Measurements from ENCODE around the gene MAP2K1. TPM values are rescaled to one million over a fixed set of nuclear protein-coding genes. Genes with fewer than 3 reads are reported as not detected.
A peak's percentile ranks its signal among the peaks of the same experiment; 100 is the strongest.
"Not testable (repeated sequence)": the region's sequence is repeated elsewhere in the genome, so short reads cannot be mapped to it uniquely, and the experiment has no call there.

MAP2K1 gene
- total RNA-seq, 1 donor from 2014 or later, result 66.5 TPM

DNA sequence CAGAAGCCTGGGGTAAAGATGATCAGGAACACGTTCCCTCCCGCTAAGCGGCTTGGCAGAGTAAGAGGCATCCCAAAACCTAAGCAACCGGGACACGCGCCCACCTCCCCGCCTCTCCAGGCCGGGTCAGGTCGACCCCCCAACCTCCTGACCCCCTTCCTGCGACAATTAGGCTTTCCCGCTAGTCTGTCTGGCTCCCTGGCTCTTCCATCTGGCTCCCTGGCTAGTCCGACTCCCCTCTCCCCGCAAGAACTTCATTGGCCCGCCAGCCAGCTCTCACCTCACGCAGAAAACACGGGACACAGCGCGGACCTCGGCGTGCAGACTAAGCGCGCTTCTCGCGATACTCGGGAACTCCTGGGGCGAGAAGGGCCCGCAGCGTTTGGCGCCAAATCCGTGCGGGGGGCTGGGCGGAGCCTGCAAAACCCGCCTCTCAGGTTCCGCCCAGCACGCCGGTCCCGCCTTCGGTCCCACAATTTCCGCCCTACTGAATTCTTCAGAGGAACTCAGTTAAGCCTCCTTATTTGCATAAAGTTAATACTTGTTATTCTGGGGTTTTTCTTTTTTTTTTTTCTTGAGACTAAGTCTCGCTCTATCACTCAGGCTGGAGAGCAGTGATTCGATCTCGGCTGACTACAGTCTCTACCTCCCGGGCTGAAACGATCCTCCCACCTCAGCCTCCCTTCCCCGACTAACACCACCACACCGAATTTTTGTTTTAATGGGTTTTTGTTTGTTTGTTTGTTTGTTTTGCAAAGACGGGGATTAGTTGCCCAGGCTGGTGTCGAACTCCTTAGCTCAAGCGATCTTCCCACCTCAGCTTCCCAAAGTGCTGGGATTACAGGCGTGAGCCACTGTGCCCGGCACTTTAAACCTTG, 30.1 kb upstream of the MAP2K1 start, which contains the start of gene TIPIN:
Gene TIPIN (minus strand): TSS at position 327 of the 878 bp plus-strand sequence. CDS start 3,738 bp downstream, outside the sequence.
- peak within 1 kb of the TSS; percentile 97 for H2AFZ ChIP-seq (ENCODE audit: low read depth, low read length)
- no peaks in the 10 kb centered on the region for H3K9me3 Mint-ChIP-seq (ENCODE audit: unreplicated experiment)
- H3K4me3 Mint-ChIP-seq (ENCODE audit: unreplicated experiment), result peak within 1 kb of the TSS; percentile 90
- H3K27ac Mint-ChIP-seq (ENCODE audit: unreplicated experiment), result no peak within 1 kb of the TSS
- H3K9ac ChIP-seq (ENCODE audit: low read length), result peak within 1 kb of the TSS; percentile 95
- peaks cover 9% of the 10 kb centered on the region for H3K79me2 ChIP-seq (ENCODE audit: insufficient read depth, low read length)
- H4K20me1 ChIP-seq (ENCODE audit: insufficient read depth, low read length), result no peaks in the 10 kb centered on the region
- H3K27me3 ChIP-seq (ENCODE audit: insufficient read depth, low read length), result no peaks in the 10 kb centered on the region
- TF ChIP-seq, protein P1, sequence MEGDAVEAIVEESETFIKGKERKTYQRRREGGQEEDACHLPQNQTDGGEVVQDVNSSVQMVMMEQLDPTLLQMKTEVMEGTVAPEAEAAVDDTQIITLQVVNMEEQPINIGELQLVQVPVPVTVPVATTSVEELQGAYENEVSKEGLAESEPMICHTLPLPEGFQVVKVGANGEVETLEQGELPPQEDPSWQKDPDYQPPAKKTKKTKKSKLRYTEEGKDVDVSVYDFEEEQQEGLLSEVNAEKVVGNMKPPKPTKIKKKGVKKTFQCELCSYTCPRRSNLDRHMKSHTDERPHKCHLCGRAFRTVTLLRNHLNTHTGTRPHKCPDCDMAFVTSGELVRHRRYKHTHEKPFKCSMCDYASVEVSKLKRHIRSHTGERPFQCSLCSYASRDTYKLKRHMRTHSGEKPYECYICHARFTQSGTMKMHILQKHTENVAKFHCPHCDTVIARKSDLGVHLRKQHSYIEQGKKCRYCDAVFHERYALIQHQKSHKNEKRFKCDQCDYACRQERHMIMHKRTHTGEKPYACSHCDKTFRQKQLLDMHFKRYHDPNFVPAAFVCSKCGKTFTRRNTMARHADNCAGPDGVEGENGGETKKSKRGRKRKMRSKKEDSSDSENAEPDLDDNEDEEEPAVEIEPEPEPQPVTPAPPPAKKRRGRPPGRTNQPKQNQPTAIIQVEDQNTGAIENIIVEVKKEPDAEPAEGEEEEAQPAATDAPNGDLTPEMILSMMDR (IDR thresholded peaks at IDR 0.05; ENCODE audit: insufficient read depth, low read depth, low read length), result no peak
- no peak for TF ChIP-seq EZH2 (IDR thresholded peaks at IDR 0.05; ENCODE audit: insufficient read depth, low read length)
- H3K27ac ChIP-seq (ENCODE audit: low read depth, low read length), result peak within 1 kb of the TSS; percentile 81
- peak within 1 kb of the TSS; percentile 99 for H3K4me2 ChIP-seq (ENCODE audit: low read length)
- H3K27me3 Mint-ChIP-seq (ENCODE audit: low read depth, unreplicated experiment), result no peaks in the 10 kb centered on the region
- no peaks in the 10 kb centered on the region for H3K36me3 ChIP-seq (ENCODE audit: insufficient read depth, low read length)
- H3K4me1 ChIP-seq (ENCODE audit: insufficient read depth, low read length), result no peaks in the 10 kb centered on the region
- FAIRE-seq (no peak), DNase-seq (ENCODE audit: low read depth) (peak; percentile 87)
- H3K36me3 Mint-ChIP-seq (ENCODE audit: low read depth, unreplicated experiment), result no peaks in the 10 kb centered on the region
- peak within 1 kb of the TSS; percentile 91 for H3K4me3 ChIP-seq (ENCODE audit: insufficient read depth, low read depth, low read length)
- peaks cover 2% of the 10 kb centered on the region for H3K4me1 Mint-ChIP-seq (ENCODE audit: low read depth, unreplicated experiment)
- H3K9me3 ChIP-seq (ENCODE audit: insufficient read depth, low read depth, low read length), result no peaks in the 10 kb centered on the region

DNA sequence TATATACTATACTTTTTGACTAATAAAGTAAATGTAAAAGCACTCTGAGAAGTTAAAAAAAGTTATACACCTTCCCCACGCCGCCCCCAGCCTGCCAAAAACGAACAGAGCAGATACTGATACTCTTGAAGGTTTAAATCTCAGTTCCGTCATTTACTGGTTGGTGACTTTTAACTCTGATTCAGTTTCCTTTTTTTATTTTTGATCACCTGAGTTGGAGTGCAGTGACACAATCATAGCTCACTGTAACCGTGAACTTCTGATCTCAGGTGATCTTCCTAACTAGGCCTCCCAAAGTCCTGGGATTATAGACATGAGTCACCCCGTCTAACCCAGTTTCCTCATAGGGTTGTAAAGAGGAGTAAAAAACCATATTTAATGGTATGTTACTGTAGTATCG, 27.0 kb upstream of the MAP2K1 start:
- no peak overlapping the region for H3K27ac Mint-ChIP-seq (ENCODE audit: unreplicated experiment)

DNA sequence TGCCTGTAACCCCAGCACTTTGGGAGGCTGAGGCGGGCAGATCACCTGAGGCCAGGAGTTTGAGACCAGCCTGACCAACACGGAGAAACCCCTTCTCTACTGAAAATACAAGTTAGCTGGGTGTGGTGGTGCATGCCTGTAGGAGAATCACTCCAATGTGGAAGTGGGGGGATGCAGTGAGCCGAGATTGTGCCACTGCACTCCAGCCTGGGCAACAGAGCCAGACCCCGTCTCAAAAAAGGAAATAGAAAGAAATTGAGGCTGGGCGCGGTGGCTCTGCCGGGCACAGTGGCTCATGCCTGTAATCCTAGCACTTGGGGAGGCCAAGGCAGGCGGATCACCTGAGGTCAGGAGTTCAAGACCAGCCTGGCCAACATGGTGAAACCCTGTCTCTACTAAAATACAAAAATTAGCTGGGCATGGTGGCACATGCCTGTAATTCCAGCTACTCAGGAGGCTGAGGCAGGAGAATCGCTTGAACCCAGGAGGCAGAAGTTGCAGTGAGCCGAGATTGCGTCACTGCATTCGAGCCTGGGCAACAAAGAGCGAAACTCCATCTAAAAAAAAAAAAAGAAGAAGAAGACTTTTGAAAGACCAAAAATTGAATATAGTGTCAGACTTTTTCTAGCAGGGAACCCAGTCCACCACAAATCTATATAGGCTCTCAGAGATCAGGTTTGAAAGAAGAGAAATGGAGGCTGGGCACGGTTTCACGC, 24.8 kb upstream of the MAP2K1 start:
- H3K36me3 Mint-ChIP-seq (ENCODE audit: low read depth, unreplicated experiment); H3K9me3 Mint-ChIP-seq (ENCODE audit: unreplicated experiment); H3K4me3 ChIP-seq (ENCODE audit: insufficient read depth, low read depth, low read length); H3K4me1 ChIP-seq (ENCODE audit: insufficient read depth, low read length); H3K79me2 ChIP-seq (ENCODE audit: insufficient read depth, low read length); H3K9me3 ChIP-seq (ENCODE audit: insufficient read depth, low read depth, low read length); DNase-seq (ENCODE audit: low read depth); H2AFZ ChIP-seq (ENCODE audit: low read depth, low read length); H3K27ac Mint-ChIP-seq (ENCODE audit: unreplicated experiment); H4K20me1 ChIP-seq (ENCODE audit: insufficient read depth, low read length); H3K4me2 ChIP-seq (ENCODE audit: low read length); H3K36me3 ChIP-seq (ENCODE audit: insufficient read depth, low read length); H3K9ac ChIP-seq (ENCODE audit: low read length); H3K27me3 ChIP-seq (ENCODE audit: insufficient read depth, low read length); FAIRE-seq; H3K4me3 Mint-ChIP-seq (ENCODE audit: unreplicated experiment); H3K27me3 Mint-ChIP-seq (ENCODE audit: low read depth, unreplicated experiment); H3K4me1 Mint-ChIP-seq (ENCODE audit: low read depth, unreplicated experiment); H3K27ac ChIP-seq (ENCODE audit: low read depth, low read length): not testable (repeated sequence)

More for the DNA sequence above, 27.0 kb upstream of the MAP2K1 start:
- no peak overlapping the region for H3K4me3 Mint-ChIP-seq (ENCODE audit: unreplicated experiment)
- no peak overlapping the region for H3K4me3 ChIP-seq (ENCODE audit: insufficient read depth, low read depth, low read length)
- no peak overlapping the region for H3K4me2 ChIP-seq (ENCODE audit: low read length)
- no peaks in the 10 kb centered on the region for H3K36me3 ChIP-seq (ENCODE audit: insufficient read depth, low read length)
- H3K9me3 ChIP-seq (ENCODE audit: insufficient read depth, low read depth, low read length), result no peaks in the 10 kb centered on the region
- DNase-seq (ENCODE audit: low read depth), result no peak
- no peaks in the 10 kb centered on the region for H3K9me3 Mint-ChIP-seq (ENCODE audit: unreplicated experiment)
- TF ChIP-seq, protein P1 (IDR thresholded peaks at IDR 0.05; ENCODE audit: insufficient read depth, low read depth, low read length), result no peak
- no peak for TF ChIP-seq EZH2 (IDR thresholded peaks at IDR 0.05; ENCODE audit: insufficient read depth, low read length)
- H2AFZ ChIP-seq (ENCODE audit: low read depth, low read length), result no peak overlapping the region
- no peaks in the 10 kb centered on the region for H3K4me1 ChIP-seq (ENCODE audit: insufficient read depth, low read length)
- peaks cover 2% of the 10 kb centered on the region for H3K4me1 Mint-ChIP-seq (ENCODE audit: low read depth, unreplicated experiment)
- FAIRE-seq, result no peak
- H3K27ac ChIP-seq (ENCODE audit: low read depth, low read length), result no peak overlapping the region
- no peaks in the 10 kb centered on the region for H3K27me3 Mint-ChIP-seq (ENCODE audit: low read depth, unreplicated experiment)
- no peaks in the 10 kb centered on the region for H4K20me1 ChIP-seq (ENCODE audit: insufficient read depth, low read length)
- H3K36me3 Mint-ChIP-seq (ENCODE audit: low read depth, unreplicated experiment), result no peaks in the 10 kb centered on the region
- H3K27me3 ChIP-seq (ENCODE audit: insufficient read depth, low read length), result no peaks in the 10 kb centered on the region
- H3K79me2 ChIP-seq (ENCODE audit: insufficient read depth, low read length), result peaks cover 9% of the 10 kb centered on the region
- no peak overlapping the region for H3K9ac ChIP-seq (ENCODE audit: low read length)
